Activated T-cell treated with anti-CD3 and anti-CD28 coated beads for 48 hours (primary cell): ENCODE measurements around the gene PCBP3.
A peak's percentile ranks its signal among the peaks of the same experiment; 100 is the strongest.

Experiments
- DNase-seq: peaks from one replicate; pipeline ENCODE4 v3.0.0-alpha.2; 2020; ENCODE audit warnings: low read depth

PCBP3 gene

GRCh38 chr21:45753445-45753844, 109.9 kb downstream of the PCBP3 start:
- DNase-seq = no peak

GRCh38 chr21:45756029-45756428, 112.5 kb downstream of the PCBP3 start:
- DNase-seq = no peak

GRCh38 chr21:45756669-45757068, 113.1 kb downstream of the PCBP3 start:
- DNase-seq = no peak

DNA sequence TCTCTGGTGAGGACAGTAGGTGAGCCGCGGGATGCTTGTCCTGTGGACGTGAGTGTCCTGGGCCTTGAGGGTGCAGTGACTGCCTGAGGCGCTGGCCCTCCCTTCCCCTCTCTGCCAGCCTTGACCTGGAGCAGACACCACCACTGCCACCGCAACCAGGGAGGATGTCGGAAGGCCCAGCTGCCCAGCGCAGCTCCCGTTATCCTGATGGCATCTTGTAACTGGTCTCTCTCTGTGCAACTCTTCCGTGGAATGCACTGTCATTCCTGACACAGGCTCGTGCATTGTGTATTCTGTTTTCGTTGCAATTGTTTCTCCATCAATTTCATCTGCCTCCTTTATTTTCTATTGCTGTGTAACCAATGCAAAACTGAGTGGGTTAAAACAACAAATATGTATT, 118.2 kb downstream of the PCBP3 start:
- no peak for DNase-seq

DNA sequence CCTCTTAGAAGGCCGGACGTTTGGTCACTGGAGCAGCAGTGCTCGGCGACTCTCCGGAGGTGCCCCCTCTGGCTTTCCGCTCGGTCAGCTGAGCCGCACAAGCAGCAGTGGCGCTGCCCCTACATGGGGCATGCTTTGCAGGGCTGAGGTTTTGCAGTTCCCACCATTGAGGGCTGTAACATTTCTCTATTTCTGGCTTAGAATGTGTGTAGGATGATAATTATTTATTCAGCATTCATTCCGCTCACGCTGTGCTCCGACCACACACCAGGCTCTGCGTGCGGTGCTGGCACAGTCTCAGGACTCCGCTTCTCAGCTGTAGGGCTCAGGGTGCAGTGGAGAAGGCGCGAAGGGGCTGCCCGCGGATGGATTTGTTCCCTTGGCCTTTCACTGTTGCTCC, 119.5 kb downstream of the PCBP3 start:
- no peak for DNase-seq

- no peak for DNase-seq
Measured at GRCh38 chr21:45763506-45763905, 120.0 kb downstream of the PCBP3 start.

GRCh38 chr21:45764792-45765191, 121.3 kb downstream of the PCBP3 start:
- no peak for DNase-seq

- DNase-seq = no peak
Measured at GRCh38 chr21:45765375-45765774, 121.8 kb downstream of the PCBP3 start.

- no peak for DNase-seq
Measured at GRCh38 chr21:45766055-45766454, 122.5 kb downstream of the PCBP3 start.

GRCh38 chr21:45766501-45766900, 123.0 kb downstream of the PCBP3 start:
- DNase-seq = no peak

- no peak for DNase-seq
Measured at GRCh38 chr21:45767071-45768006, 123.8 kb downstream of the PCBP3 start.

GRCh38 chr21:45768011-45768739, 124.7 kb downstream of the PCBP3 start:
- DNase-seq = peak; percentile 59

GRCh38 chr21:45768740-45769048, 125.2 kb downstream of the PCBP3 start:
- peak; percentile 24 for DNase-seq

DNA sequence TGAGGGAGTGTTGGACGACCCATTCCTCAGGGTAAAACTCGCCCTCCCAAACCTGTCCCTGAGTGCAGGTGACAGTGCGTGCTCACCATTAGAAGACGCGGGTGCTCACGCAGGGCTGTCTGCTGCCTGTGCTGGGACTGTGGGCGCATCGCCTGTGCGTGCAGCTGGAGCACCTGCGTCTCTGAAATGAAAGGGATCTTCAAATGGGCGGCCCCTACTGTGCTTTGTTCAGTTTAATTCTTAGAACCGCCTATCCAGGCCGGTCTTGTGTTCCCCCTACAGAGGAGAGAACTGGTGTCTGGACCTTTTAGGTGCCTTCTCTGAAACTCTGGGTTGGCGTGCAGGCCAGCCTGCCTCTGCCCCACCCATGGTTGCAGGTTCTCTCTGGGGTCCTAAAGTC, 125.8 kb downstream of the PCBP3 start:
- no peak for DNase-seq

GRCh38 chr21:45769896-45770295, 126.4 kb downstream of the PCBP3 start:
- DNase-seq = no peak

GRCh38 chr21:45772180-45772579, 128.7 kb downstream of the PCBP3 start:
- DNase-seq = no peak

- DNase-seq = no peak
Measured at GRCh38 chr21:45774291-45774690, 130.8 kb downstream of the PCBP3 start.

- DNase-seq = no peak
Measured at GRCh38 chr21:45776971-45777370, 133.4 kb downstream of the PCBP3 start.

DNA sequence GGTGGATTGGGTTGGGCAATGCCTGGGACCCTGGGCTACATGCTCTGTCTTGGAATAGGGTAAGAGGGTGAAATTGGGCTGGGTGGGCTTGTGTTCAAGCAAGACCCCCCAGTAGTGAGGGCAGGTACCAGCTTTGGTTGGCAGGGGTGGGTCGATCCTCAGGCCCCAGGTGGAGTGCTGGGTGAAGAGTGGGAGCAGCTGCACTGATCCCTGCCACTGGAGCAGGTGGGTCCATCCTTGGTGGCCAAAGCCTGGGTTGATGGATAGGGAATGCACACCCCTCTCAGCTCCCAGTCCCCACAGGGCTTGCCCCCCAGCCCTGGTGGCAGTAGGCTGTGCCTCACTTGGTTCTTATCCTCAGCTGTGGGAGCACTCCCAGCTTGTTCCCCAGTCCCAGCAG, 135.2 kb downstream of the PCBP3 start:
- DNase-seq = no peak

GRCh38 chr21:45779226-45779625, 135.7 kb downstream of the PCBP3 start:
- no peak for DNase-seq

DNA sequence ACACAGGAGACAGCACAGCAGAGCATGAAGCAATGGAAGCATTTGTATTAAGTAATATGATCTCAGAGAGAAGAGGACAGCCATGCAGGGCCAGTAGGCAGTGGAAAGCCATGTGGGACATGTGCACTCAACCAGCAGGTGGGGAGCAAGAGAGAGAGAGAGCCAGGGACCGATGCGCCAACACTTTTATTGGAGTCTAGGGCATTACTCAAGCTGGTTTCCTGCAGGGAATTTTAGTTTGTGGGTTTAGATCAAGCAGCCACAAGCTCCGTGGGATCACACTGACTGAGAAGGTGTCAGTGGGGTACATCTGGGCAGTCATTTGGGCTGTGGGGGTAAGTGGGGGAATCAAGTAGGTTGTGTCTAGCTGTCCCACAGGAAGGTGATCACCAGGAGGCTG, 137.1 kb downstream of the PCBP3 start:
- DNase-seq = no peak

DNA sequence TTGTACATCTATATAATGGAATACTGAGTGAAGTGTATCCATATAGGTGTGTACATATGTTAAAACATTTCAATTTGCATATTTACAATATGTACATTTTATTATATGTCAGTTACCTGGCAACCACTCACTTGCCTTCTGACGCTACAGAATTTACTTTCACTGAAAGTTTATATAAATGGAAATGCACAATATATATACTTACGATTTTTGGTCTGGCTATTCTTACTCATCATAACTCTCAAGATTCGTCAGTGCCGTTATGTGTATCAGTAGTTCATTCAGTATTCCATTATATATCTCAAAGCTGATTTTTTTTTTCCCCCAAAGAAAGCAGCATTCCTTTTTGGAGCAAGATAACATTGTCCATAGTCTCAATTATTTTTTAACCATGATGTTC, 138.2 kb downstream of the PCBP3 start:
- no peak for DNase-seq

GRCh38 chr21:45786660-45787059, 143.1 kb downstream of the PCBP3 start:
- no peak for DNase-seq

- no peak for DNase-seq
Measured at GRCh38 chr21:45787371-45787770, 143.8 kb downstream of the PCBP3 start.
